Measurements from ENCODE around the gene WDR27.

DNA sequence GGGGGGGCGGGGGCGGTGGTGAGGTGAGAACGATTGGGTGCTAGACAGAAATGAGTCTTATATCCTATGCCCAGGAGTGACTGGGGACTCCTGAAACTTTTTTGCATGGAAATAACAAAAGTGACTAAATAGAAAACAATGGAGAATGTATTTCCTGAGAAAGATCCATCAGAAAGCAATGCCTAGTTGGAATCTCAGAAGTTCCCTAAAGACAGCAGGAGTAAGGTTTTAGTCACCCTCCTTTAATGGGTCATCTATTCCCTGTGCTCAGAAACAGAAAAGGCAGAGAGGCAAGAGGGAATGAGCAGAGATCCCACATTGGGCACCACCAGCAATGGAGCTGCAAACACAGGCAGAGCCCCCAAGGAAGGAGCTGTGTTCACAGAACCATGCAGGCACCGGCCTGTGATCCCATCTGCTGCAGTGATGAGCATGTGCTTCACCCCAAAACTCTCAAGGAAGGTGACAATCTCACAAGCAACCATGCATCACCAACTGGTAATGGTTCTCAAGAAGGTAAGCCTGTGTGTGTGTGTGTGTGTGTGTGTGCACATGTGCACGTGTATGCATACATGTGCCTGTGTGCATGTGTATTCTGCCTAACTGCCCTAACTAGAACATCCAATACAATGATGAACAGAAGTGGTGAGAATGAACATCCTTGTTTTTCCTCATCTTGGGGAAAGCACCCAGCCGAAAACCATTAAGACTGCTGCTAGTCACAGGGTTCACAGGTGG, 168.4 kb downstream of the WDR27 start:
- TF ChIP-seq POLR2A (IDR thresholded peaks at IDR 0.05): no peak
- TF ChIP-seq CTCF (IDR thresholded peaks at IDR 0.05 in 8 of 11, conservative IDR thresholded peaks at IDR 0.05 in 3 of 11): no peak

Measured in spleen (tissue), 7 donors.